ENCODE measurements around the gene PPP1R3C.

PPP1R3C gene

GRCh38 chr10:91632671-91633550 is at the start of gene PPP1R3C:
PPP1R3C (minus strand) TSS chr10:91633071; CDS start chr10:91632969, 102 bp downstream.
- peak; percentile 74 for DNase-seq

GRCh38 chr10:91681361-91682276 is 48.7 kb upstream of the PPP1R3C start:
- peak; percentile 64 for DNase-seq

- no peak for DNase-seq
These were observed 47.6 kb upstream of the PPP1R3C start for GRCh38 chr10:91680487-91680886.

- no peak for DNase-seq
These were observed 46.4 kb upstream of the PPP1R3C start for GRCh38 chr10:91679296-91679695.

- DNase-seq, result no peak
These were observed 45.0 kb upstream of the PPP1R3C start for GRCh38 chr10:91677911-91678310.

- DNase-seq, result peak; percentile 65
These were observed 39.2 kb upstream of the PPP1R3C start for GRCh38 chr10:91672021-91672608.

- DNase-seq, result no peak
These were observed 36.0 kb upstream of the PPP1R3C start for GRCh38 chr10:91668913-91669312.

GRCh38 chr10:91665842-91666241 is 33.0 kb upstream of the PPP1R3C start:
- DNase-seq, result no peak

- DNase-seq, result no peak
These were observed 31.6 kb upstream of the PPP1R3C start for GRCh38 chr10:91664426-91664825.

GRCh38 chr10:91662993-91663392 is 30.1 kb upstream of the PPP1R3C start:
- no peak for DNase-seq

GRCh38 chr10:91653219-91653870 is 20.5 kb upstream of the PPP1R3C start:
- no peak for DNase-seq

- no peak for DNase-seq
These were observed 19.5 kb upstream of the PPP1R3C start for GRCh38 chr10:91652364-91652763.

GRCh38 chr10:91643700-91644099 is 10.8 kb upstream of the PPP1R3C start:
- no peak for DNase-seq

GRCh38 chr10:91642831-91643692 is 10.2 kb upstream of the PPP1R3C start:
- no peak for DNase-seq

GRCh38 chr10:91636892-91637291 is 4.0 kb upstream of the PPP1R3C start:
- no peak for DNase-seq

GRCh38 chr10:91635401-91636400 is 2.8 kb upstream of the PPP1R3C start:
- DNase-seq, result peak; percentile 84

- no peak for DNase-seq
These were observed 2.0 kb upstream of the PPP1R3C start for GRCh38 chr10:91634898-91635297.

GRCh38 chr10:91634246-91634645 is 1.4 kb upstream of the PPP1R3C start:
- no peak for DNase-seq

- no peak for DNase-seq
These were observed 2.2 kb downstream of the PPP1R3C start for GRCh38 chr10:91630625-91631024.

Measured in hematopoietic multipotent progenitor cell treated with erythropoietin and hydrocortisone succinate and interleukin-3 and kit ligand, for 4 days (in vitro differentiated cells).